BLaER1 (cell line): ENCODE data around the gene GARIN6.
"Not testable (repeated sequence)": the region's sequence is repeated elsewhere in the genome, so short reads cannot be mapped to it uniquely, and the experiment has no call there.

Experiments used
- H3K27ac ChIP-seq: shearing (Covaris generic); formaldehyde crosslinking; 2 replicates; pipeline ENCODE4 v1.8.1; 2022
- H3K27me3 ChIP-seq: shearing (Covaris generic); formaldehyde crosslinking; 2 replicates; pipeline ENCODE4 v1.8.1; 2022
- H3K36me3 ChIP-seq: shearing (Covaris generic); formaldehyde crosslinking; 2 replicates; pipeline ENCODE4 v1.8.1; 2022
- H3K4me1 ChIP-seq: shearing (Covaris generic); formaldehyde crosslinking; 2 replicates; pipeline ENCODE4 v1.8.1; 2022
- H3K4me2 ChIP-seq: shearing (Covaris generic); formaldehyde crosslinking; 2 replicates; pipeline ENCODE4 v1.8.1; 2022
- H3K4me3 ChIP-seq: shearing (Covaris generic); formaldehyde crosslinking; 2 replicates; pipeline ENCODE4 v1.8.1; 2022
- H3K9ac ChIP-seq: shearing (Covaris generic); formaldehyde crosslinking; 2 replicates; pipeline ENCODE4 v1.8.1; 2022
- H3K9me3 ChIP-seq: shearing (Covaris generic); formaldehyde crosslinking; 2 replicates; pipeline ENCODE4 v1.8.1; 2022
- H4K20me1 ChIP-seq: shearing (Covaris generic); formaldehyde crosslinking; 2 replicates; pipeline ENCODE4 v1.8.1; 2022
- Cebpa-rat ChIP-seq: shearing (Covaris generic); IDR thresholded peaks from 2 replicates; pipeline ENCODE4 v1.8.1; 2022

Gene GARIN6

DNA sequence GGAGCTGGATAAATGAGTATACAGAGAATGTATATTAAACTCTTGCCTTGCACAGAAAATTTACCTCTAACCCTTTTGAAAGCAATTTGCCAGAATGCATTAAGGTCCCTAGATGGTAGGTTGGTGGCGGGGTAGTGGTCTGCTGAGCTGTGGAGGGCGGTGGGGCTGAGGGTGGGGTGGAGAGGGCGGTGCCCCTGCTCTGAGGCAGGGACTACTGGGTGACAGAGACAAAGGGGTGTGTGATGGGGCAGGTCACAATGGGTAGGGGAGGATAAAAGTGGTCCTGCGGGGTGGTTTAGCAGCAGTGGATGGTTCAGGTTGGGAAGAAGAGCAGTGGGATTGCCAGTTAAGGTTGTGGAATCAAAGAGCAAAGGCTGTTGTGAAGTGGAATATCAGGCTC is at the start of gene GARIN6:
Gene GARIN6, plus strand, starts transcription at position 301 of the 400 bp plus-strand sequence. CDS start 422 bp downstream, outside the sequence.
- Histone ChIP-seq H3K9ac (no peak within 1 kb of the TSS), H3K36me3 (peaks cover 83% of the 10 kb centered on the region), H3K4me3 (no peak within 1 kb of the TSS), H3K4me2 (no peak within 1 kb of the TSS), H3K9me3 (no peaks in the 10 kb centered on the region), H3K4me1 (no peaks in the 10 kb centered on the region), H3K27me3 (no peaks in the 10 kb centered on the region), H3K27ac (no peak within 1 kb of the TSS), H4K20me1 (no peaks in the 10 kb centered on the region)
- no peak for TF ChIP-seq Cebpa-rat

DNA sequence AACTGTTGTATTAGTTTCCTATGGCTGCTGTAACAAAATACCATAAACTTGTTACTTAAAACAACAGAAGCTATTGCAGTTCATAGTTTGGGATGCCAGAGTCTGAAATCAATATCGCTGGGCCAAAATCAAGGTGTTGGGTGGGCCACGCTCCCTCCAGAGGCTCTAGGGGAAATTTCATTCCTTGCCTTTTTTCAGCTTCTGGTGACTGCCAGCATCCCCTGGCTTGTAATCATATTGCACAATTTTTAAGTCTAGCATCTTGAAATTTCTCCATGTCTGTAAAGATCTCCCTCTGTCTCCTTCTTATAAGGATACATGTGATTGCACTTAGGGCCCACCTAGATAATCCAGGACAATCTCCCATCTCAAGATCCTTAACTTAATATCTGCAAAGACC is 48.8 kb upstream of the GARIN6 start:
- H3K4me2 ChIP-seq: peak overlapping the region; percentile 74
- H3K4me3 ChIP-seq: no peak overlapping the region
- H3K36me3 ChIP-seq: peaks cover 17% of the 10 kb centered on the region; the same call in 1 of the 2 replicates
- H3K4me1 ChIP-seq: peaks cover 73% of the 10 kb centered on the region
- 0 out of 2 replicates have a peak overlapping the region, but pooled peaks have one; percentile 3 for H3K9ac ChIP-seq
- TF ChIP-seq Cebpa-rat: peak; percentile 43; the same call in 1 of the 2 replicates
- H4K20me1 ChIP-seq: no peaks in the 10 kb centered on the region
- peak overlapping the region; percentile 98 for H3K27ac ChIP-seq
- H3K9me3 ChIP-seq: peaks cover 8% of the 10 kb centered on the region; the same call in 1 of the 2 replicates
- no peaks in the 10 kb centered on the region for H3K27me3 ChIP-seq

DNA sequence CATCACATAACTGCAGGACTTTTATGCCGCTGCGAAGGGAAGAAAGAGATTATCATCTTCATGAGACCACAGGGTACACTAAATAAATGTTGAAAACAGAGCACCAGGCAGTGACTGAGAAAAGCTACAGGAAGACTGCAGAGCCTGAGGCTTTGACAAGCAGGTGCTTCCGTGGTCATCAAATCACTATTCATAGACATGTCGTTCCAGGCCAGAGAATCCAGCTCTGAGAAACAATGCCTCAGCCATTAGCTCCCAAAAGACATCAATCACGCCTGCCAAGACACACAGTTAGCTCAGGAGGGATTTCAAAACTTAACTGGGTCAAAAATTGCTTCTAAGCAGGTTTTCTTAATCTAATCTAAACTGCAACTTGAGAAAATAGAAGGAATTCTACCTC is 47.2 kb upstream of the GARIN6 start:
- Histone ChIP-seq H3K9ac (peak overlapping the region; percentile 75), H3K27me3 (no peaks in the 10 kb centered on the region), H3K4me1 (peaks cover 86% of the 10 kb centered on the region), H3K4me2 (peak overlapping the region; percentile 74), H3K36me3 (peaks cover 17% of the 10 kb centered on the region; the same call in 1 of the 2 replicates), H4K20me1 (no peaks in the 10 kb centered on the region), H3K9me3 (peaks cover 8% of the 10 kb centered on the region; the same call in 1 of the 2 replicates), H3K4me3 (peak overlapping the region; percentile 46; the same call in 1 of the 2 replicates), H3K27ac (peak overlapping the region; percentile 98)
- no peak for TF ChIP-seq Cebpa-rat

DNA sequence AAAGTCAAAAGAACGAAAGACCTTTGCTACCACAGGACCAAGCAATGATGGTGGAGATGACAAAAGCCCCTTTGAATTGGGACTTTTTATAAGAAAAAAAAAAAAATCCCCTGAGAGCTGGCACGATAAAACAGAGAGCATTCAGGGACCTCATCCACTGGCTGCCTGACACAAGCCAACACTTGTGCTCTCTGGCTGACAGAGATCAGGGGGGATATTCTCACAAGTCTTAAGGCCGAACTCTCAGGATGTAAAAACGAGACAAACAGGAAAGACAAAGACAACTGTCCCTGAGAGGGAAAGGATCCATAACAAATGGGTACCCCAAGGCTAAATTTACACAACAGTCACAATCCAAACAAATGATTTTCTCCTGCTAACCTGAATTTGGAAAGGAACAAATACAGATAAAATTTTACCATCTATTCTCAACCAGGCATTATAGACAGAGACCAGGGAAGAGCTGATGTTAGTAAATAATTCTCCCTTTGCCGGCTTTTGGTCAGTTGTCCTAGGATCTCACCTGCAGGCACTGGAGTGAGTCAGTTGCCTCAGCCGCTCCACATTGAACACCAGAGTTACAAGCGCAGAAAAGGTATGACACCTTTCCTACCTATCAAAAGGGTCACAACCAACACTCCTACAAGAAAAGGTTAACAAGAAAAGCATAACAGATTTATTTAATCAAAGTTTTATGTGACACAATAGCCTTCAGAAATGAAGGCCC is 37.9 kb upstream of the GARIN6 start:
- TF ChIP-seq Cebpa-rat: no peak
- Histone ChIP-seq H3K27me3 (no peaks in the 10 kb centered on the region), H3K9me3 (peaks cover 28% of the 10 kb centered on the region), H3K4me3 (no peak overlapping the region), H3K4me2 (peak overlapping the region; percentile 56), H4K20me1 (no peaks in the 10 kb centered on the region), H3K9ac (peak overlapping the region; percentile 34; the same call in 1 of the 2 replicates), H3K27ac (peak overlapping the region; percentile 69), H3K36me3 (peaks cover 49% of the 10 kb centered on the region; the same call in 1 of the 2 replicates), H3K4me1 (peaks cover 66% of the 10 kb centered on the region)

GRCh38 chr12:99611117-99611516 is 36.4 kb upstream of the GARIN6 start:
- H3K9ac ChIP-seq: no peak overlapping the region
- peaks cover 67% of the 10 kb centered on the region for H3K4me1 ChIP-seq
- H3K36me3 ChIP-seq: peaks cover 50% of the 10 kb centered on the region; the same call in 1 of the 2 replicates
- no peaks in the 10 kb centered on the region for H4K20me1 ChIP-seq
- no peak overlapping the region for H3K4me3 ChIP-seq
- no peak overlapping the region for H3K4me2 ChIP-seq
- H3K9me3 ChIP-seq: peaks cover 30% of the 10 kb centered on the region
- H3K27ac ChIP-seq: no peak overlapping the region
- no peak for TF ChIP-seq Cebpa-rat
- H3K27me3 ChIP-seq: no peaks in the 10 kb centered on the region

- Histone ChIP-seq H3K36me3 (peaks cover 55% of the 10 kb centered on the region; the same call in 1 of the 2 replicates), H4K20me1 (no peaks in the 10 kb centered on the region), H3K4me2 (no peak overlapping the region), H3K9me3 (peaks cover 35% of the 10 kb centered on the region), H3K4me1 (peaks cover 68% of the 10 kb centered on the region), H3K4me3 (no peak overlapping the region), H3K27ac (no peak overlapping the region), H3K9ac (no peak overlapping the region), H3K27me3 (no peaks in the 10 kb centered on the region)
- TF ChIP-seq Cebpa-rat: no peak
Observed at GRCh38 chr12:99611599-99611998, 36.0 kb upstream of the GARIN6 start.

- no peak overlapping the region for H3K9ac ChIP-seq
- no peak for TF ChIP-seq Cebpa-rat
- H3K4me3 ChIP-seq: no peak overlapping the region
- H4K20me1 ChIP-seq: no peaks in the 10 kb centered on the region
- peaks cover 72% of the 10 kb centered on the region for H3K36me3 ChIP-seq
- peak overlapping the region; percentile 24 for H3K27ac ChIP-seq
- peaks cover 81% of the 10 kb centered on the region for H3K9me3 ChIP-seq
- H3K27me3 ChIP-seq: no peaks in the 10 kb centered on the region
- peaks cover 21% of the 10 kb centered on the region for H3K4me1 ChIP-seq
- H3K4me2 ChIP-seq: no peak overlapping the region
Observed at GRCh38 chr12:99618657-99619056, 28.9 kb upstream of the GARIN6 start.

DNA sequence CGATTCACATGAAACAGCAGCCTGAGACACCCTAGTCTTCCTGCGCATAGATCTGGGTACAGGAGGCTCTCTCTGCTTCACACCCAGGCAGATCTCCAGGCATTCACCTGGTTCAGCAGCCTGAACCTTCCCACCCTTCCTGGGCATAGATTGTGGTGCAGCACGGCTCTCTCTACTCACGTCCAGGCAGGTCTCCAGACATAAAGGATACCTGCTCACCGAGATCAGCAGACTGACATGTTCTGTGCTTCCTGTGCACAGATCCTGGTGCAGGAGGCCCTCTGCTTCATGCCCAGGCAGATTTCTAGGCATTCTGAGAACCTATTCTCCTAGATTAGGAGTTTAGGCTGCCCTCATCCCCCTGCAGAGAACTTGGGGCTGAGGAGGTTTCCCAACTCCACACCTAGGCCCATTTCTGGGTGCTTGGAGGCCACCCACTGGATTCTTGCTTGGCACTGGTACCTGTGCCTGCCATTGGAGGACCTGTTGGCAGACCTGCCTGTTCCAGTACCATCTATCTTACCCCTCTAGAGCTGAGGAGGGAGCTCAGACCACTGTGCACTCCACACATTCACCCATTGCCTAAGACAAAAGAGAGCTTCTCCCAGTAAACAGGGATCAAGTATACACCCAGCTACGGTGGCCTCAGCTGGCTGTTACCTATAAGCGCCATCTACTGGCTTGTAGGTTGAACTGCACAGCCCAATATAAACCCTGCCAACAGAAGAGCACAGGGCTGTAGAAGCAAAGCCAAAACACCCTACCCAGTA is 28.0 kb upstream of the GARIN6 start:
- peaks cover 26% of the 10 kb centered on the region for H3K4me1 ChIP-seq
- H3K4me3 ChIP-seq: no peak overlapping the region
- no peak overlapping the region for H3K9ac ChIP-seq
- peaks cover 78% of the 10 kb centered on the region for H3K36me3 ChIP-seq
- peaks cover 85% of the 10 kb centered on the region for H3K9me3 ChIP-seq
- H3K27me3 ChIP-seq: no peaks in the 10 kb centered on the region
- TF ChIP-seq Cebpa-rat: no peak
- no peak overlapping the region for H3K4me2 ChIP-seq
- H4K20me1 ChIP-seq: no peaks in the 10 kb centered on the region
- peak overlapping the region; percentile 24 for H3K27ac ChIP-seq

DNA sequence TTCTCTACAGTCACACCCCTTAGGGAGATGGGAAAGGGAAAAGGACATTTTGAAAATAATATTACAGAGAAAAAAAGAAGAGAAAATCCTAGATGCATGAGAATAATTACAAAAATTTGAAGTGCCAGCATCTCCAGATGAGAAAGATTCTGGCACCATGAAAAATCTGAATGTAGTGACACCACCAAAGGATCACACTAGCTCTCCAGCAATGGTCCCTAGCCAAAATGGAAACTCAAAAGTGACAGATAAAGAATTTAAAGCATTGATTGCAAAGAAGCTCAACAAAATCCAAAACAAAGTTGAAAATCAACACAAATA is 27.4 kb upstream of the GARIN6 start:
- H3K27ac ChIP-seq: no peak overlapping the region
- peaks cover 79% of the 10 kb centered on the region for H3K36me3 ChIP-seq
- H3K4me1 ChIP-seq: peaks cover 29% of the 10 kb centered on the region
- no peaks in the 10 kb centered on the region for H4K20me1 ChIP-seq
- no peak overlapping the region for H3K4me2 ChIP-seq
- TF ChIP-seq Cebpa-rat: no peak
- peaks cover 85% of the 10 kb centered on the region for H3K9me3 ChIP-seq
- no peaks in the 10 kb centered on the region for H3K27me3 ChIP-seq
- no peak overlapping the region for H3K9ac ChIP-seq
- H3K4me3 ChIP-seq: no peak overlapping the region

DNA sequence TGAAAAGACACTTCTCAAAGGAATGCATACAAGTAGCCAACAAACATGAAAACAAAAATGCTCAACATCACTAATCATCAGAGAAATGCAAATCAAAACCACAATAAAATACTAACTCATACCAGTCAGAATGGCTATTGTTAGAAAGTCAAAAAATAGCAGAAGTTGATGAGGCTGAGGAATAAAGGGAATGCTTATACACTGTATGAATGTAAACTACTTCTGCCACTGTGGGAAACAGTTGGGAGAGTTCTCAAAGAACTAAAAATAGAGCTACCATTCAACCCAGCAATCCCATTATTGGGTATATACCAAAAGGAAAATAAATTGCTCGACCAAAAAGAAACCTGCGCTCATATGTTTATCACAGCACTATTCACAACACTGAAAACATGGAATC is 23.0 kb upstream of the GARIN6 start:
- Histone ChIP-seq H3K36me3 (peaks cover 78% of the 10 kb centered on the region), H3K9me3 (peaks cover 48% of the 10 kb centered on the region), H3K4me2 (peak overlapping the region; percentile 54), H3K4me1 (peaks cover 22% of the 10 kb centered on the region)
- H4K20me1 ChIP-seq, H3K4me3 ChIP-seq, H3K27me3 ChIP-seq, H3K9ac ChIP-seq, H3K27ac ChIP-seq: not testable (repeated sequence)
